Stimulated activated CD8-positive, alpha-beta memory T cell treated with anti-CD3 and anti-CD28 coated beads, Interleukin-15, amount 100 ng/mL, for 24 hours (primary cell): Measurements from ENCODE around the gene LZTR1.

Experiments used
- DNase-seq: peaks from one replicate; pipeline ENCODE4 v3.0.0-alpha.2; 2020; ENCODE audit warnings: low read depth

LZTR1 gene

DNA sequence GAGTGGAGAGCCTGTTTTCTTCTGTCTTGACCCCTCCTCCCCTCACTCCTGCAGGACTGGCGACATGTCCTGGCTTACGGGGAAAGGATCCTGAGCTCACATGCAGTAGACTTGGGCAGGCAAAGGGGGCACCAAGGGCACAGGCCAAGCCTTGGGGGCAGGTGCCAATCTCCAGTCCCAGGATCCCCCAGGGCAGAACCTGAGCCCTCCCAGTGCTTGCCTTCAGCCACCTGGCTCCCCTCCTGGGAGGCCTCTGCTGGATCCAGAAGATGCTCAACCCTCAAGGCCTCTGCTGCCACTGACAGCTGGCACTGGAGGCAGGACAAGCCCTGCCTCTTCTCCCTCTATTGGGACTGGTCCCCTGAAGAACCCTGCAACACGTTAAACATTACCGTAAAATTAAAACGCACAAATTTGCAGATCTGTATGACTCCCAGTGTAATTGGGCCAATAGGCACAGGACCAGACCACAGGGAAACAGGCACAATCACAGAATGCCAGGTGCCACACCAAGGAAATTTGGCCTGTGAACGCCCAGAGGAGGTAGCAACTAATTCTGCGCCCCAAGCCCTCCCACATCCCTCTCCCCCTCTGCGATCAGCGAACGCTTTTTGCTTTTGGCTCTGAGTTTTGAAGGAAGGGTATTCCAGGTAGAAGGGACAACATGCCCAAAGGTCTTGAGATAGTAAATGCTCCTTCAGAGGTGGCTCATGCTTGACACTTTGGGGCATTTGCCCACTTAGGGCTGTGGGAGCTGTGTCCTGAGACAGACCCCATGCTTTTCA lies 967 bp upstream of the LZTR1 start:
- no peak for DNase-seq

DNA sequence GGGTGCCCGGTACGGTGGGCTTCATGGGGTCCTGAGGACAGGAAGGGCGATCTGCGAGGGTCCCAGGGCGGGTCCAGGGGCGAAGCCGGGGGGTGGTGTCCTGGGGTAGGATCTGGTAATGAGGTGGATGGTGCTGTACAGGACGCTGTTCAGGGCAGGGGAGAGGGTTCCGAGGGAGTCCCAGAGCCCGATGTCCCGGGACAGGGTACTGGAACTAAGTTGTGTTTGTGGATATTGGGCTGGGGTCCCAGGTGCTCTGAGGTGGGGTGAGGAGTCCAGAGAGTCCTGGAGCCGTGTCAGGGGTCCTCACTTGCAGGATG lies 426 bp downstream of the LZTR1 start:
- no peak for DNase-seq

GRCh38 chr22:20983081-20983771 lies 1.1 kb downstream of the LZTR1 start:
- no peak for DNase-seq

DNA sequence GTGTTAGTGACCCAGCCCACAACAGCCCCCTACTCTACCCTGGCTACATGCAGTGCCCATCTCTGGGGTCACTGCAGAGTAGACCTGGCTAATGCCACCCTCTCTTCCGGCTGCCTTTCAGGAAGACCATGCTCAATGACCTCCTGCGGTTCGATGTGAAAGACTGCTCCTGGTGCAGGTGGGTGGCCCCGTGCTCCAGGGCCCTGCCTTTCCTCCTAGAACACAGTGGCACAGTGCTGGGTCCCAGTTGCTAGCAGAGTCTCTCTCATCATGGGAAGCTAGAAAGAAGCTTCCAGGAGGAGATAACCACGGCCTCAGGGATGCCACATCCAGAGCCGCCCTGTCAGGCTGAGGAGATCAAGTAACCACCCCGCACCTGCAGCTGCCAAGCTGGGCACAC lies 3.6 kb downstream of the LZTR1 start:
- DNase-seq = no peak

GRCh38 chr22:20986365-20986764 lies 4.3 kb downstream of the LZTR1 start:
- no peak for DNase-seq

- no peak for DNase-seq
These were observed 5.3 kb downstream of the LZTR1 start for GRCh38 chr22:20987375-20987774.

DNA sequence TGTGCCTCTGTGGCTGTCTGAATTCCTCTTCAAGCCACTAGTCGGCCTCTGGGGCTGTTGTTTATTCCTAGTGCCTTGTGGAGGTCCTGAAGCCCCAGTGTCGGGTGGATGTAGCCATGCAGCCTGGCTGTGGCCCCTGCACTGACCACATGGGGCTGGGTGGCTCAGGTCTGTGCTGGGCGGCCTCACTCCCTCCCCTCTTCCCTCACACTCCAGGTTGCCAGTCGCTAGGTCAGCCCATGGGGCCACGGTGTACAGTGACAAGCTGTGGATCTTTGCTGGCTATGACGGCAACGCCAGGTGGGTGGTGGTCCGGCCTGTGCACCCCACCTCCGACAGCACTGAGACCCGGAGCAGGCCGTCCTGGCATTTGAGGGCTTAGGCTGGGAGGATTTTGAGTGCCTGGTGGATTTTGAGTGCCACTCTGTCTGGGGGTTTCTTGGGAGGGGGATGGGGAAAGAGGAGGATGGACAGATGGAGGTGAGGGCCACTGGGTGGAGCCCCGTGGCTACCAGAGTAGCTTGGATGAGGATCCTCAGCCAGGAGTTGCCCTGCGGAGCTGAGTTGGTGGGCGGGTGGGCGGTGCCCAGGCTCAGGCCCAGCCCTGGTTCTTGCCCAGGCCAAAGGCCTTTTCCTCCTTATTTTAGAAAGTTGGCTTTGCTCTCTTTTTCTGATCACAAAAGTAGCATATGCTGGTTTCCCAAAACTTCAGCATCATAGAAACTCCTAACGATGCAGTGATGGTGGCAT lies 6.7 kb downstream of the LZTR1 start:
- no peak for DNase-seq

- DNase-seq = no peak
These were observed 7.4 kb downstream of the LZTR1 start for GRCh38 chr22:20989323-20990138.

DNA sequence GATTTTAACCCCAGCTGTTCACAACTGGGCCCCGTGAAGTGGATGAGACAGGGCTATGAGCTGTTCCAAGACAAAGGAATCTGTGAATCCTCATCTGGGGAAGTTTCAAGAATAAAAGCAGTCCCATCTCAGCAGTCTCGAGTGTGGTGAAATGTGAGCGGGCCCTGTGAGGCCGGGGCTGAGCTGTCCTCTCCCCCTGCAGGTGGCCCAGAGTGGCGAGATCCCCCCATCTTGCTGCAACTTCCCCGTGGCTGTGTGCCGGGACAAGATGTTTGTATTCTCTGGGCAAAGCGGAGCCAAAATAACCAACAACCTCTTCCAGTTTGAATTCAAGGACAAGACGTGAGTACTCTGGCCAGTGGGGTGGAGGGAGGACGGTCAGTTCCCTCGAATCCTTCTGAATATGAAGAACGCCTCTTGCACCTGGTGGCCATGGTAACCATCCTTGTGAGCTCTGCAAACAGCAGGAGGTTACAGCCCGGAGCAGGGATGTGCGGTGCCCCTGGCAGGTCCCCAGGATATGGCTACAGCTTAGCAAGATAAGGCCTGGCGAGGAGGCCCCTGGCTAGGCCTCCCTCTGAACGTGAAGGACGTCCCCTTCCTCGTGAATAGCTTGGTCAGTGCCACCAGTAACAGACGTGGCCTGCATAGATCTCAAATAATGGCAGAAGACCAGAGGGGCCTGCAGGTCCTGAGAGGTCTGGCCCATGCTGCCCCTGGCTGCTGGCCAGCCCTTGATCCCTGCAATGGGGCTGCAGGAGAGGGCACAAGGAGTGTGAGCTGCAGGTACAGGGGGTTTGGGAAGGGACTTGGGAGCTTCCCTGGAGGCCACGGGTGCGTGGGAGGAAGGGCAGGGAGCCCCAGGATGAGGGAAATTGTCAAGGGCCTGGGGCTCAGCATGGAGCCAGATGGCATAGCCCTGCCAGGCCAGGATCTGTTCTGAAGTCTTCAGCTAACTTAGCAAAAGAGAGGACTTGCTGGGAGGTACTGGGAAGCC lies 8.4 kb downstream of the LZTR1 start:
- DNase-seq = no peak

- no peak for DNase-seq
These were observed 9.4 kb downstream of the LZTR1 start for GRCh38 chr22:20991252-20992055.

DNA sequence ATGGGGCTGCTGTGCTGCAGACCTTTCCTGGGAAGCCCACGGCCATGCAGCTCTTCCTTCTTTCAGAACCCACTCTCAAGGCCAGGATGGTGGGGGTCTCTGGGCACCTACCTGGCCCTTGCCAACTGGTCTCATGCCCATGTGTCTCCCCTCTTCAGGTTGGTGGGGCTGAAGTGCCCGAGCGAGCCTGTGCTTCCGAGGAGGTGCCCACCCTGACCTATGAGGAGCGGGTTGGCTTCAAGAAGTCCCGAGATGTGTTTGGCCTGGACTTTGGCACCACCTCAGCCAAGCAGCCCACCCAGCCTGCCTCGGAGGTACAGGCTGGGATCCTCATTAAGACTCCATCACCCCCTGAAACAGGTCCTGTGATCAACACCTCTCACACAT lies 10.0 kb downstream of the LZTR1 start:
- no peak for DNase-seq

- no peak for DNase-seq
These were observed 10.6 kb downstream of the LZTR1 start for GRCh38 chr22:20992456-20993303.

- no peak for DNase-seq
These were observed 11.4 kb downstream of the LZTR1 start for GRCh38 chr22:20993304-20994127.

DNA sequence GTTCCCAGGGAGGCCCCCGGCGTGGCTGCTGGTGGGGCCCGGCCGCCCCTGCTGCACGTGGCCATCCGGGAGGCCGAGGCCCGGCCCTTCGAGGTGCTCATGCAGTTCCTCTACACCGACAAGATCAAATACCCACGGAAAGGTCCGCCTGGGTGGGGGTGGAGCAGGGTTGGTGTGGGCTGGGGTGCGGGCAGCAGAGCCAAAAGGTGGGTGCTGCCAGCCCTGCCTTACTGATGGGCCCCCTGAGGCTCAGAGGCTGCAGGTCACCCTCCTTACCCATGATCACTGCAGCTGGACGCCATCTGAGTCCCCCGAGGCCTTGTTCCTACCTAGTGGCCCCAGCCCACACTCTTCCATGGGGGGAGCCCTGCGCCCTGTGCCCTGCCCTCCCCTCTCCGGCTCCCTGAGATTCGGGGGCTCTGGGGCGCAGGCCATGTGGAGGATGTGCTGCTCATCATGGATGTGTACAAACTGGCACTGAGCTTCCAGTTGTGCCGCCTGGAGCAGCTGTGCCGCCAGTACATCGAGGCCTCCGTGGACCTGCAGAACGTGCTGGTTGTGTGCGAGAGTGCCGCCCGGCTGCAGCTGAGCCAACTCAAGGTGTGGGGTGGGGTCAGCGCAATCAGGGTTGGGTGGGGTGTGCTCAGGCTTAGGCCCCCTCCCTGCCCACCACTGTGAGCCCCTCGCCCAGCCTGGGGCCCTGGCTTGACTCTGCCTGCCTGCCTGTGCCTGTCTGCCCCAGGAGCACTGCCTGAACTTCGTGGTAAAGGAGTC lies 12.2 kb downstream of the LZTR1 start:
- no peak for DNase-seq

GRCh38 chr22:20994902-20995241 lies 12.8 kb downstream of the LZTR1 start:
- DNase-seq = no peak

DNA sequence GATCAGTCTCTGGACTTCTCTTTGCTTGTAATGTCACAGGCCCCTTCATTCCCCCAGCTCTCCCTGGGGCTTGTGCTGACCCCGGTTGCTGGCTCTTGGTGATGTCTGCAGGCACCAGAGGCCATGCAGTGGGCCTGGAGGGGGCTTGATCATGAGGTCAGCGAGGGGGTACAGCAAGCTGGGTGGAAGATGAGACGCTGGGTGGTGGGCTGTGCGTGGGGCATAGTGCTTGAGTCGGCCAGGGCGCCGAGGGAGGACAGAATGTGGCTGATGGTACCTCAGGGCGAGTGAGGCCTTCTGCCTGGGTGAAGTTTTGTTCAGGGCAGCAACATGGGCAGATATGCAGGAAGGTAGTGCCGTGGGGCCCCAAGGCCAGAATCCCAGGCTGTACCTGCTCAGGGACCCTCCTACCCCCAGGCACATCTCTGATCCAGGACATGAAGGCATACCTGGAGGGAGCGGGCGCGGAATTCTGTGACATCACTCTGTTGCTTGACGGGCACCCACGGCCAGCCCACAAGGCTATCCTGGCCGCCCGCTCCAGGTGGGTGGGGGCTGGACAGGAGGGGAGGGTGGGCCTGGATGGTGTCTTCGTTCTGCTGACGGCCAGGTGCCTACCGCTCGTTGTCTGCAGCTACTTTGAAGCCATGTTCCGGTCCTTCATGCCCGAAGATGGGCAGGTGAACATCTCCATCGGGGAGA lies 13.4 kb downstream of the LZTR1 start:
- DNase-seq = no peak

- no peak for DNase-seq
These were observed 13.9 kb downstream of the LZTR1 start for GRCh38 chr22:20996031-20996410.
